HG02759 (cell line): ENCODE data around the gene TMEM250.

Source experiments
- ATAC-seq: cut with Tn5 transposase; IDR thresholded peaks from one replicate; pipeline ENCODE4 v1.9.1; 2021; ENCODE audit warnings: mild to moderate bottlenecking, moderate library complexity; ENCODE audit not compliant: unreplicated experiment

Gene TMEM250

DNA sequence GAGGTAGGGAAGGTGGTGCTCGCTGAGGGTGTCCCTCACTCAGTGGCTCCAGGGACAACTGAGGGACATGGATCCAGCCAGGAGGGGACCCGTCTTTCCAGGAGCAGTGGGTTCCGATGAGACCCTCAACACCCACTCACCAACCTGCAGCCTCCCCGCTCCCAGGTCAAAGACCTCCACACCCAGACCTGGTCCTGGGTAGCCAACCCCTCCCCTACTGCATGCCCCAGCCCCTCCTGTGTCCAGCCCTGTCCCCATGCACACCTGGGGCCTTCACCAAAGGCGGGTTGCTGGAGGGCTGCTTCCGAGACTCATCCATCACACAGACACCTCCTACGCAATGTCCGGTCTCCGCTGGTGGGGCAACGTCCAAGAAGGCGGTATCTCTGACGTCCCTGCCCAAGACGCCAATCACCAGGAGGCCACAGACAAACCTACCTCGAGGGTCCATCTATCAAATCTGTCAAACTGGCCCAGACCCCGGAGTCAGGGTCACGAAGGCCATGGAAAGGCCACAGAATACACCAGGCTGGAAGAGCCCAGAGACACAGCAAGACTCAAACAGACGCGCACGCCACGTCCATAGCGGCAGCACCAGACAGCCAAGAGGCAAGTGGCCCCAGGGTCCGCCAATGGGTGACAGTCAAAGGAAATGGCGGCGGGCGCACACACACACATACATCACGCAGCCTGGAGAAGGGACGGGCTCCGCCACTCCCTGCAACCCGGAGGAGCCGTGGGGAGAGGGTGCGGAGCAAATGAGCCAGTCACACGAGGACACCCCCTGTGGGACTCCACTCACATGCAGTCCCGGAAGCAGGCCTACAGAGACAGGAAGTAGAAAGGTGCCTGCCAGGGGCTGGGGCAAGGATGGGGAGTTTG is 34.4 kb downstream of the TMEM250 start:
- ATAC-seq, result no peak

GRCh38 chr9:136083558-136084062 is 35.1 kb downstream of the TMEM250 start:
- ATAC-seq, result no peak

GRCh38 chr9:136082496-136083361 is 35.9 kb downstream of the TMEM250 start:
- no peak for ATAC-seq

DNA sequence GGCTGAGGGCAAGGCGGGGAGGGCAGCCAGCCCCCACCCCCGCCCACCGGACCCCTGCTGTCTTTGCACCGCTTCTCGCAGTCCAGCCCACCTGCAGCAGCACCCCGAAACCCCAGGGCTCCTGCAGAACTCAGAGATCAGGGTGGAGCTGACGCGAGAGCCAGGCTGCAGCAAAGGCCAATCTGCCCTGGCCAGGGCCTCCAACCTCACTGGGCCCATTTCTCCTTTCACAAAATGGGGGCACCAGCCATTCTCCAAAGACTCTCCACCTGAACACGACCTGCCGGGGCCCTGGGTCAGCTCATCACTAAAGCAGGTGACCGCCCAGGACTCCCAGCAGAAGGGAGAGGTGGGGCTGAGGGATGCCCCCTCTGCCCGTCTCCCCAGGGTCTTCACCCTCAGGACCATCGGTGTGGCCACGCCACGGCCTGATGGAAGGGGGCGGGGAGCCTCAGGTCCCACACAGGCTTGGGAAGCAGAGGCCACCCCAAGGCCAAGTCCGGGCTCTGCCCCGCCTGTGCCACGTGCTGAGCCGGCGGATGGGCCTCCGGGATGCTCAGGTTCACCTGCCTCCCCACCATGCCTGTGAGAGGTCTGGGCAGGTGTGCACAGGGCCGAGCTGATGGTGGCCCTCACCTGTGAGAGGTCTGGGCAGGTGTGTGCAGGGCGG is 36.7 kb downstream of the TMEM250 start:
- ATAC-seq, result no peak

DNA sequence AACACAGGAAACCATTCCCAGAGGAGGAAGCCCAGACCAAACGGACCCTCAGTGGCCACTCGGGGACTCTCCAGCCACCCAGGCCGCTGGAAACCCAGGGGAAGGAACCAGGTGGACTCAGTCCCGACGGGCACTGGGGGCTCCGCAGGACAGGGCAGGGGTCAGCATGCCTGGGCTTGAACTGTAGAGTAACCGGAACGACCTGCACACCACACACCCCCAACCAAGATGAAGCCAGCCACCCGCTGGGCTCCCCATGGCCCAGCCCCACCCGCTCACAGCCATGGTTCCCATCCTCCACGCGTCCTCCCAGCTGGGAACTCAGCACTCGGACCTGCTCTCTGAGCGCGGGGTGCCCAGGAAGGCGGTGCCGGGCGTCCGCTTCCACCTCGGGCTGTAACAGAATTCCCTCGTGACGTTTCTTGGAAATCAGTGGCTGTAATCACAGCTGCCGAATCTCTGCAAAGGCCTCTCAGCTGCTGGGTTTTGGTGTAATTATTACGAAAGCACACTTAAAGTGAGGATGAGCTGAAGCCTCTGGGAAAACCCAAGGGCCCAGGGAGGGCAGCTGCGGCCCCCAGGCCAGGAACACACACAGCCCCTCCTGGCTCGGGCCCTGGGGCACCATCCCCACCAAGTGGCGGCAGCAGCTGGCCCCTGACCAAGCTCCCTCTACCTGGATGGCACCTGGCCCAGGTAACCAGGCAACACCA is 37.4 kb downstream of the TMEM250 start:
- ATAC-seq, result no peak

DNA sequence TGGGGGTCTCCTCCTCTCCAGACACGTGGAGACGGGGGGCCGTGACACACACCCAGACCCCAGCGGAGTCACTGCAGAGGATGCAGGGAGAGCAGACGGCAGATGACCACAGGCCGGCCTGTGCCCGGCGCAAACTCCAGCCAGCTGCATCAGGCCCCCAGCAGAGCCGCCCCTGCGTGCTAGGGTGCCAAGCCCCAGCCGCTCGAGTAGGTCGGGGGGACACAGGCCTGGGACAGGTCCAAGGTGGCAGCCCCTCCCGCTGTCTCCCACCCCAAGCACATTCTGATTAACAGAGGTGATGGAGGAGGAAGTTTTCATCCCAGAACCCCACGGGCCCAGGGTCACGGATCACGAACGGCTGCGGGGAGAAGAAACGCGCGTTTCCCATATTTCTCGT is 38.0 kb downstream of the TMEM250 start:
- no peak for ATAC-seq

GRCh38 chr9:136079916-136080246 is 38.8 kb downstream of the TMEM250 start:
- no peak for ATAC-seq

DNA sequence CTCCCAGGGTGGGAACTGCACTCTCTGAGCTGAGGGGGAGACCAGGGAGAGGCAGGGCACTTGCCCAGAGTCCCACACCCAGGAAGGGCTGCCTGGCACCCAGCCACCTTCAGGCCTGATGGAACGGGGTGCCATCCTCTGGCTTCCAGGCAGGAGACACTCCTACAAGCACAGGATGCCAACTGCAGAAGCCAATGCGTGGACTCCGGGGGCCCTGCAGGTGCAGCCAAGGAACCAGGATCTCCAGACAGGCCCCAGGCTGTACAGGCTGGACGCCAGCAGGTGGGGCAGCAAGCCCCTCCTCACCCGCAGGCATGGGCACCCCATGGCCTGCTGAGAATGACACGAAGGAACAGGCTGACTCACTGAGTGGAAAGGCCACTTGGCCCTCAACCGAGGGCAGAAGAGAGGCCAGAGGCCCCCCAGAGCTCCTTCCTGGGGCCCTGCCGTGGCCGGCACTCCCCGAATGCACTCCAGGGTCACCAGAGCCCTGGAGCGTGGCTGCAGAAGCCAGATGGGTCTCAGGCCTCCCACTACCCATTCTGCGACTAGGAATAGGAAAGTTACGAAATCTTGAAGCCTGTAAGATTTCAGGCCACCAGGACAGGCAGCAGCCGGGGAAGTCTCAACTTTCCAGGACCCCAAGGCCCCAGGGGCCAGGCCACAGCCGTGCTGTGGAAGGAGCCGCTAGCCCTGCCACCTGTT is 39.3 kb downstream of the TMEM250 start:
- ATAC-seq, result no peak

DNA sequence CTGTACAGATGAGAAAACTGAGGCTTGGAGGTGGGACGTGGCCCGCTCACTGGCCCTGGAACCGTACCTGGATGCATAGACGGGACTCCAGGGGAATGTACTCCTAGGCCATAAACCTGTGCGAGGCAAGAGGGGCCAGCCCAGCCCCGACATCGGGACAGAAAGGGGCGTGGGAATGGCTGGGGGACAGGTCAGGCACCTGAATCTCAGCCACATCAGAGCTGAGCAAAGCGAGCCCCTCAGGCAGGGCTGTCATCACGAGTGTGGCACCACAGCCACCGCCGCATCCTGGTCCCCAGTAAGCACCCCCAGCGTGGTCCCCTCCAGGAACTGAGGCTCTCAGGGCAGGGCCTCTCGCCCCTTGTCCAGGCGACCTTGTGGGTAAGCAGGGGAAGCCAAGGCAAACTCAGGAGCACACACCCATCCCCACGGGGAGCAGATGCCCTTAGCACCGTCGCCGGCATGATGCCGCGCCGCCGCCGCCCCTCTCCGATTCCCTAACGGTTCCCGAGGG is 40.1 kb downstream of the TMEM250 start:
- no peak for ATAC-seq

GRCh38 chr9:136078024-136078423 is 40.7 kb downstream of the TMEM250 start:
- no peak for ATAC-seq

- no peak for ATAC-seq
Observed at GRCh38 chr9:136077491-136077890, 41.2 kb downstream of the TMEM250 start.

GRCh38 chr9:136075881-136076678 is 42.6 kb downstream of the TMEM250 start:
- no peak for ATAC-seq

DNA sequence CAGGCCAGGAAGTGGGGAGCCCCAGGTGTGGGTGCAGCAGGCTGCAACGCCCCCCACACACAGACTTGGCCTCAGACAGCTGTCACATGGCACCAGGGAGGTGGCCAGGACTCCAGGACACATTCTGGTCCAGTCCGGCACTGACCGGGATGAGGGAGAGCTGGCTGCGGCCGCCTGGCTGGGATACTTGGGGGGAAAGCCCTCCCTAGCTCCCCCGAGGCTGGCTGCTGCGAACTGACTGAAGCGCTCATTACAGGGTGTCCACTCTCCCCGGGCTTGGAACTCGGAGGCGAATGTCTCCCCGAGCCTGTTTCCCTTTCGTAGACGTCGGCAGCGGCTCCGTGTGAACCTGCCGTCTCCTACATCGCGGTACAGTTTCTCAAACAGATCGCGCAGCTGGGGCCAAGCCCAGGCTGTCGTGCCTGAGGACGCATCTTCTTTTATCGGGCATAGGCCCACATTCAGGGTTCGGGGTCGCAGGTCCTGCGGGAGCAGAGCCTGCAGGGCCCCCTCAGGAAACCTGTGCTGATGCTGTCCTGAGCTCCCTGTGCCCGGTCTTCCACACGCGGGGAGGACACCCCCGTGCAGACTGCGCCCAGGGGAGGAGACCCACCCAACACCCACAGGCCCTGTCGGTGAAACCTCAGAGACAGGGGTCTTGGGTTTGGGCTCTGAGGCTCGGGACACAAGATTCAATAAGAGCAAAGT is 43.4 kb downstream of the TMEM250 start:
- no peak for ATAC-seq

GRCh38 chr9:136074706-136075105 is 44.0 kb downstream of the TMEM250 start:
- no peak for ATAC-seq
